GM21576 (cell line): Measurements from ENCODE around the gene S100A12.
"Not testable (repeated sequence)": the region's sequence is repeated elsewhere in the genome, so short reads cannot be mapped to it uniquely, and the experiment has no call there.

Experiments
- ATAC-seq: cut with Tn5 transposase; IDR thresholded peaks from one replicate; pipeline ENCODE4 v1.9.1; 2021; ENCODE audit warnings: mild to moderate bottlenecking, moderate library complexity; ENCODE audit not compliant: unreplicated experiment

The S100A12 gene

DNA sequence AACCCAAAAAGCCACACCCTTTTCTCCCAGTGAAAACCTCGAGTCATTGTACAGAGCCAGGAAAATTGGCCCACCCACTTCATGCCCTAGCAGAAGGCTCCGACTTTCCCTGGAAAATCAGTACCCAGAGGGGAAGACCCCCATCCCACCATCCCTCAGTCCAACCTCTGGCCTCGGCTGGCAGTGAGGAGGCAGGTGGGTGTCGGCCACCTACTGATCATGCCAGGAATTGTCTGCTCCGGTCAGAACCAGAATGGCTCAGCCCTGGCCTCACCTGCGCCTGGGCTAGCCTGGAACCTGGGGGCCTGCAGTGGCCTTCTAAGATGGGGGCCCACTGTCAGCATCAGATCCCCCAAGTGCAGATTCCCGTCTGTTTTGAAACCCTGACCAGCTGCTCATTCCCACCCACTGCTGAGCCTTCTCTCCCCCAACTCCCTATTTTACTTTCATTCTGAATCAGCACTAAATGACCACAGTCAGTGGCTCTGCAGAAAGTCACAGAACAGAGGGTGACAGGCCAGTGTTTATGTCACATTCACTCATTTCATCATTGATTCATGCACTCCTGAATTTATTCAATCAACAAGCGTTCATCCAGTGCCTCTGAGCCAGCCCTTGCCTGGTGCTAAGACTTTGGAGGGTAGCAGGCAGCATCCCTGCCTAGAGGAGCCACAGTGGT, 20.8 kb downstream of the S100A12 start:
- ATAC-seq, result no peak

- ATAC-seq, result no peak
These were observed 22.0 kb downstream of the S100A12 start for GRCh38 chr1:153353226-153353947.

- no peak for ATAC-seq
These were observed 22.9 kb downstream of the S100A12 start for GRCh38 chr1:153352523-153352922.

DNA sequence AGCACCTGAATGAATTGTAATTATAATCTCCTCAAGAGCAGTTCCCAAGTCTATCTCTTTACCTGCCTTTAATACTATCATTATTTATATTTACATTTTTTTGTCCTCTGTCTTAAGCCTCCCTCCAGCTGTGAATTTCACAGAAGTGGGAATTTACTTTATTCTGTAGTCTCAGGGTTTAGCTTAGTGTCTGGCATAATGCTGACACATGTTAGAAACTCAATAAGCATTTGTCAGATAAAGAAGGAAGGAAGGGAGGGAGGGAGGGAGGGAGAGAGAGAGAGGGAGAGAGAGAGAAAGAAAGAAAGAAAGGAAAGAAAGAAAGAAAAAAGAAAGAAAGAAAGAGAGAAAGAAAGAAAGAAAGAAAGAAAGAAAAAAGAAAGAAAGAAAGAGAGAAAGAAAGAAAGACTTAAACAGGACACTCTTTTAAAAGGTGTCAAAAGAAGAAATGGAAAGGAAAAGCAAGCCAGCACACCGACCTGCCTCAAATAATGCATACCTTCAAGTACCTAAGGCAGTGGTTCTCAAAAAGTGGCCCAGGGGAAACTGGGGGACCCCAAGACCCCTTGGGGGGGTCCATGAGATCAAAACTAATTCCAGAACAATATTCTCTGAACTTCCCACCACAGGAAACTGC, 25.0 kb downstream of the S100A12 start:
- no peak for ATAC-seq

DNA sequence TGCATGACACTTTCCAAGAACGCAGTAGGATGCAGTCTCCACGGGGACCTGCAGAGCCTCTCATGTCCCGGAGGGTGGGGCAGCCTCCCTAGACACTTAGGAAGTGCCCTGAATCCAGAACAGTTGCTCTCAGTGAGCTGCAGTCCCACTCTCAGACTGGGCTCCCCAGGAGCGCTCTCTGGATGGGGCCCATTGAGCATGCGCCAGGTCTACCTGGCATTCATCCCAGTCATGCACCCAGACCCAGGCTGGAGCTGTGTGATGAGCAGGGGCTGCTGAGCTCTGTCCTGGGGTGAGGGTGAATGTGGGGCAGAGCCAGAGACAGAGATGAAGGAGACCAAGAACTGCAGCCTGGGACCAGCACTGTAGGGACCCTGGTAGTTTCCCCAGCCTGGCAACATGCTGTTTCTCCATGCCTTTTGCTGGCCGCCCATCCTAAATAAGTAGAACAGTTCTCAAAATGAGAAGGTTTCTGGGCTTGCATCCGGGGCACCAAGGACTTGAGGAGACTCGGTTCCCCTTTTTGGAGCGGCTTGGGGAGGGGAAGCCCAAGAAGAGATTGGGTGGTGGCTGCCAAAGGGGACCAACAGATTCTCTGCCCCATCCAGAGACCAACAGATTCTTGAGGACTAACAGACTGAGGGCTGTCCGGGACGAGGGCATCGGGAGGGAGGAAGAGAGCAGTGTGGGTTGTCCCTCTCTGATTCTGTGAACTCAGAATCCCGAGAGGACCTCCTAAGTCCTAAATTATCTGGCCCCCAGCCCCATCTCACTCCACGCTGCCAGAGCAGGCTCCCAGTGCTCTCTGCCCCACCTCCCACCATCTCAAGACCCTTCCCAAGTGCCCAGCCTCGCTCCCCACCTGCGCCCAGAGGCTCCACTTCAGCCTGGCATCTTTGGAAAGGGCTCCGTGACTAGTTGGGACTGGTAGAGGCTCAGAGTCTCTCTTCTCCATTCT, 25.8 kb downstream of the S100A12 start:
- no peak for ATAC-seq

- ATAC-seq, result no peak
These were observed 26.7 kb downstream of the S100A12 start, which contains the start of gene PGLYRP4 for GRCh38 chr1:153348511-153349362. TSS of gene PGLYRP4 (minus strand) at chr1:153348841. CDS start at chr1:153347932, 909 bp downstream.

DNA sequence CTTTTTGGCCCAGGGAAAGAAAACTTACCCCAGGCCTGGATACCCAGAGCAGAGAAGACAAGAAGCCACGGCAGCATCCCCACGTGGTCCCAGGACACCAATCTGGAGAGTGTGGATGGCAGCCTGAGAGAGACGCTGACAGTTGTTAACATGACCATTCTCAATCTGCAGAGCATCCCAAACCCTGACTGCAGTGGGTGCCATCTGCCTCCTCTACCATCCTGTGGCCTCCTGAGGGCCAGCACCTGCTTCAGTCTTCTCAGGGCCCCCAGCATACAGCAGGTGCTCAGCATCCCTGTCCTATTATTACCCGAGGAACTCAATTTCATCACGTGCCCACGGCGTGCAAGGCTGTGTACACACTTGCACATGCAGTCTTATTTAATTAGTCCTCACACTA, 27.6 kb downstream of the S100A12 start:
- ATAC-seq, result no peak

DNA sequence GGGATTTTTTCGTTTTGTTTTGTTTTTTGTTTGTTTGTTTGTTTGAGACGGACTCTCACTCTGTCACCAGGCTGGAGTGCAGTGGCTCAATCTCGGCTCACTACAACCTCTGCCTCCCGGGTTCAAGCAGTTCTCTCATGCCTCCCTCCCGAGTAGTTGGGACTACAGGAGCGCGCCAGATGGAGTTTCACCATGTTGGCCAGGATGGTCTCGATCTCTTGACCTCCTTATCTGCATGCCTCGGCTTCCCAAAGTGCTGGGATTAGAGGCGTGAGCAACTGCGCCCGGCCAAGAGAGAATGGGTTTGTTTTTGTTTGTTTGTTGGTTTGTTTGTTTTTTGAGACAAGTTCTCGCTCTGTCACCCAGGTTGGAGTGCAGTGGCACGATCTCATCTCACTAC, 28.4 kb downstream of the S100A12 start:
- not testable (repeated sequence) for ATAC-seq

DNA sequence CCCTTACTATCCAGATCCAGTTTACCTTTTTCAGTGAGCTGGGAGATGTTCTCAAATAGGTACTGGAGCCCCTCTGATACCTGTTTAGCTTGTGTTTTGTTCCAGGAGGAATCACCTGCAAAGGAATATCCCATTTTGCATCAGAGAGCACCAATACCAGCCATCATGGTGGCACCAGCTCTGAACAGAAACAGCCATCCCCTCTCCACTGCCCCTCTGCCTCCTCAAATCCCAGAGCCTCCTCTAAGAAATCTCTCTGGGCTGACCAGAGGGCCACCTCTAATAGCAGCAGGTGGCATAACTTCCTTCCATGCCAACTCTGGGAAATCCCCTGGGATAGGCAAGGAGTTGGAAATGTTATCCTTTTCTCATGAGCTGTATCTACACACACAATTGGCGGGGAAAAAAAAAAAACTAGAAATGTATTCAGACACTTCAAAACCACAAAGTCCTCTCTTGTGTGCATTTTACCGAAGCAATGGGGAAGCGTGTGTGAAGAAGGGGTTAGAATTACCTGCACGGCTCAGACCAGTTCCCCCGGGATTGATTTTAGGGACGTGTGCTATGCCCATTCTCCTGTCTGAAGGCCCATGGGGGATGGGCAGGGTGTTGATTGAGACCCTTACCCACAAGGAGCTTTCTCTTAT, 29.2 kb downstream of the S100A12 start:
- ATAC-seq, result no peak

DNA sequence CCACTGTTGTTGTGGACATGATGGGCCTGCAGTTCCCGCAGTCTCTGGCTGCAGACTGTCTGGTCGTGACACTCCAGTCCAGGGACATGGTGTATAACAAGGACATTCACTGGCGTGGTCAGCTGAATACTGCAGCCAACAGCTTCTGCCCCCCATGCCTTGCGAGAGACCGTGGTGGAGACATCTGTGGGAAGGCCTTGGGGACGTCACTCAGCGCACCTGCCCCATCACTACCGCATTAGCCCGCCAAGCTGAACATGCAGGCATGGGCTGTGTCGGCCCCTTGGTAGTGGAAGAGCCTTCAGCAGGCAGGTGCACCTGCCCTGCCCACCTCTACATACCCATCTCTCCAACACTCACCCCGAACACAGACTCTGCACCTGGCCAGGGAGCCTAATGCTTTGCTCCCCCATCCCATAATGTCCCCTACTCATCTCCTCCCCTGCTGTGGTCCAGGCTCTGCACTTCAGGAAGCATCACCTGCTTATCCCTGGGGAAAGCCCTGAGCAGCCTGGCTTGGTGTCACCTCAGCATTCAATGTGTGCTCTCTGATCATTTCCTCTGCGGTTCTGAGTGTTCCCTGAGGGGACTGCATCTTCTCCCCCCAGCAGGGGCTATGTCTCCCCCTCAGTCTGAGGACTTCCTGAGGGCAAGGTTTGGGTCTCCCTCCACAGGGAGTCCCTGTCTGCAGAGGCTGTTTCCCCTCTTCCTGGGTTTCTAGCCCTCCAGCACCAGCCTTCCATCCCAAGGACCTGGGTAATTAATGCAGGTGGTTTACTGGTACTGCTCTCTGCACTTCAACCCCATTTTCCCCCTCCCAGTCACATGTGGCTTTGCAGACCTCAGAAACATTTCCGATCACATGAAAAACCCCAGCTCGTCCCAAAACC, 30.0 kb downstream of the S100A12 start:
- ATAC-seq, result no peak

DNA sequence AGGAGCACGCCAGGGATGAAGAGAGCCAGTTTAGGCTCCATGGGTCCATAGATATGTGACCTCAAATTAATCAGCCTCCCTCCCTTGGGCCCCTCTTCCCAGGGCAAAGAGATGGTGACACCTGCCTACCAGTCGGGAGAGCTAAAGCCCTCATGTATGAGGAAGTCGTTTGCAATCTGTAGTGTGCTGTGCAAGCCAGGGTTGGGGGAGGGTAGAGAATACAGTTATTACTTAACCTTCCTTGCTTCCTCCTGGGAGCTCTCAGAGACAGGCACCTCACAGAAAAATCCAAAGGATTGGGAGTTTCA, 30.7 kb downstream of the S100A12 start:
- ATAC-seq, result no peak

- ATAC-seq, result no peak
These were observed 31.4 kb downstream of the S100A12 start for GRCh38 chr1:153343811-153344717.

- no peak for ATAC-seq
These were observed 32.3 kb downstream of the S100A12 start for GRCh38 chr1:153343040-153343681.

DNA sequence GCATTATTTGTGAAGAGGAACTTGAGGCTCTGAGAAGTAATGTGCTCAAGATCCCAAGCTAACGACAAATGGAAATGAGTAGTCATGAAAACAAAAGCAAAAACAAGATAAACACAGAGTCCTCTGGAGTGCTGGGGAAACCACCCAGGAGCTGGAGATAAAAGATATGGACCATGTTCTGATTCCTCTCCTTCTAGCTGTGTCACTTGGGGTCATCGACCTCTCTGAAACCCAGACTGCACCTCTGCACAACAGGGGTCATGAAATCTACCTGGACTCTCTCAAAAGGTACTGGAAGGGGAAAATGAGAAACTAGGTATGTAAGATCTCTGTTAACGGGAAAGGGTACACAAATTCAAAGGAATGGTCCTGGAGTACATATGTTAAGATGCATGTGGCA, 33.2 kb downstream of the S100A12 start:
- ATAC-seq, result no peak

- no peak for ATAC-seq
These were observed 33.9 kb downstream of the S100A12 start for GRCh38 chr1:153341431-153341934.

- ATAC-seq, result no peak
These were observed 35.1 kb downstream of the S100A12 start for GRCh38 chr1:153340356-153340755.

DNA sequence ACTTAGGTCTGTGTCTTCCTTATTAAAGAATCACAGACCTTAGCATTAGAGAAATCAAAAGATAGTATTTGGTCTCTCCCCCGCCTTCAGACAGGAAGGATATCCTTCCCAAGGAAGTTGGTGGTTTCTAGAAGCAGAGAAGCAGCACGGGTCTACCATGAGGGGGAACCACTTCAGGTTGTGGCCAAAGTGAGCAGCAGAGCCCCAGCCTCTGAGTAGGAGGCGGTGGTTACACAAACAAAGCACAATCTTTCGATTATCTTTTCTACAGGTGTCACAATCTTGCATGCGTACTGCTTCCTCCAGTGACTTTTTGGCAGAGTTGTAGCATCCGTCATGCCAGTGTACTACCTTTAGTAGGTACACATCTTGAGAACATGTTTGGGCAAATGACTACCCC, 35.6 kb downstream of the S100A12 start:
- ATAC-seq, result no peak
